K562 (cell line): ENCODE measurements around the gene INTS1. TPM values are rescaled to one million over a fixed set of nuclear protein-coding genes. Genes with fewer than 3 reads are reported as not detected.

Experiments used
- ATAC-seq: fragments of 200-7000 bp; cut with Tn5 transposase; 3 replicates; pipeline ENCODE4 v1.9.1; 2020; ENCODE audit warnings: moderate library complexity
- BruUV-seq: library from RNA; stranded (reverse); fragments of 400-500 nt; replicated peaks from 2 replicates; lab custom pipeline; 2021; lab: Mats Ljungman, UMichigan
- CTCF ChIA-PET: fragments of 300-600 bp; formaldehyde crosslinking; extraction: SDS; loops from one replicate; lab custom pipeline; 2021; ENCODE audit warnings: low intra/inter-chr PET ratio; lab: Yijun Ruan, JAX
- POLR2A ChIA-PET: fragments of 300-600, 350-650 bp; sonication (Branson Sonifier 250); formaldehyde crosslinking; extraction: SDS; loops from one replicate; lab custom pipeline; 2021; ENCODE audit warnings: antibody characterized with exemption, inconsistent platforms; lab: Yijun Ruan, JAX
- DNase-seq, 4 experiments: peaks; one replicate each; pipeline versions ENCODE4 v3.0.0 to v3.0.0-alpha.2; 2011 to 2018; ENCODE audit warnings: low spot score in 3 of 4, mixed read lengths in 3 of 4; ENCODE audit errors: extremely low read depth in 1 of 4
- FAIRE-seq: peaks from 2 replicates; lab custom pipeline; 2011; peaks lifted over from hg19 to GRCh38; lab: Jason Lieb, UNC
- H2AFZ ChIP-seq: 2 replicates; pipeline ENCODE4 v1.6.0; 2011; ENCODE audit warnings: low read depth, low read length, control low read depth, inconsistent platforms
- H3K27ac ChIP-seq: fragments of 200-600 bp; 3 replicates; pipeline ENCODE4 v1.8.0; 2011; ENCODE audit warnings: low read depth, mild to moderate bottlenecking, control low read depth, inconsistent platforms, low read length, moderate library complexity, mixed read lengths; ENCODE audit errors: extremely low read depth
- H3K27me3 ChIP-seq, 2 experiments: fragments of 300-600 bp in 1 of 2; 2 replicates in 1 of 2; 3 replicates in 1 of 2; pipeline versions ENCODE4 v1.6.0 to v1.8.0; 2011; ENCODE audit warnings: inconsistent platforms in 2 of 2, low read length in 2 of 2, mild to moderate bottlenecking in 1 of 2, mixed read lengths in 1 of 2, moderate library complexity in 1 of 2; ENCODE audit not compliant: control insufficient read depth in 2 of 2, insufficient read depth in 2 of 2
- H3K36me3 ChIP-seq: fragments of 300-600 bp; 3 replicates; pipeline ENCODE4 v1.8.0; 2011; ENCODE audit warnings: mild to moderate bottlenecking, low read length, inconsistent platforms; ENCODE audit not compliant: control insufficient read depth, insufficient read depth
- H3K4me1 ChIP-seq, 2 experiments: fragments of 200-600 bp in 1 of 2; replicated peaks in 1 of 2; 2 replicates in 1 of 2; 3 replicates in 1 of 2; pipeline versions ENCODE4 v1.5.1 to v1.8.0; 2011; ENCODE audit warnings: inconsistent platforms in 2 of 2, low read length in 2 of 2, mild to moderate bottlenecking in 1 of 2, mixed read lengths in 1 of 2, moderate library complexity in 1 of 2; ENCODE audit not compliant: control insufficient read depth in 2 of 2, insufficient read depth in 2 of 2
- H3K4me2 ChIP-seq: 2 replicates; pipeline ENCODE4 v1.6.1; 2011; ENCODE audit warnings: low read length, control low read depth, inconsistent platforms, mixed read lengths; ENCODE audit not compliant: insufficient read depth
- H3K4me3 ChIP-seq: fragments of 200-600 bp; sonication (generic), shearing (Covaris generic); 2 replicates; pipeline ENCODE4 v1.5.1; 2016; ENCODE audit warnings: control low read depth, inconsistent platforms
- H3K79me2 ChIP-seq: fragments of 200-600 bp; 3 replicates; pipeline ENCODE4 v1.8.0; 2011; ENCODE audit warnings: low read length, inconsistent platforms; ENCODE audit not compliant: control insufficient read depth, insufficient read depth
- H3K9ac ChIP-seq, 2 experiments: 2 replicates each; pipeline versions ENCODE4 v1.6.0 to v1.6.1; 2011; ENCODE audit warnings: low read depth in 2 of 2, low read length in 2 of 2, control low read depth in 1 of 2, inconsistent platforms in 1 of 2, mild to moderate bottlenecking in 1 of 2, mixed read lengths in 1 of 2; ENCODE audit not compliant: insufficient read depth in 1 of 2
- H3K9me1 ChIP-seq: one replicate; pipeline ENCODE4 v1.6.0; 2011; ENCODE audit warnings: inconsistent platforms, mild to moderate bottlenecking, low read length, moderate library complexity; ENCODE audit not compliant: control insufficient read depth, insufficient read depth
- H3K9me3 ChIP-seq: replicated peaks from 2 replicates; pipeline ENCODE4 v1.5.1; 2011; ENCODE audit warnings: low read depth, low read length, inconsistent platforms; ENCODE audit not compliant: control insufficient read depth, insufficient read depth
- H4K20me1 ChIP-seq: replicated peaks from 2 replicates; pipeline ENCODE4 v1.6.1; 2011; ENCODE audit warnings: low read length, inconsistent platforms, mixed read lengths; ENCODE audit not compliant: control insufficient read depth, insufficient read depth
- AFF1 ChIP-seq, 2 experiments: fragments of 450-650 bp; IDR thresholded peaks; 2 replicates each; pipeline ENCODE4 v1.6.1; 2018; ENCODE audit warnings: mild to moderate bottlenecking in 2 of 2, low read depth in 1 of 2; ENCODE audit not compliant: partially characterized antibody in 2 of 2
- CTBP1 ChIP-seq: fragments of 450-650 bp; IDR thresholded peaks from 2 replicates; pipeline ENCODE4 v1.6.1; 2016; ENCODE audit warnings: borderline replicate concordance
- DPF2 ChIP-seq: fragments of 450-650 bp; IDR thresholded peaks from 2 replicates; pipeline ENCODE4 v1.6.1; 2016
- FOXJ3 ChIP-seq: sonication (generic); formaldehyde crosslinking; IDR thresholded peaks from 2 replicates; pipeline ENCODE4 v1.4.0; 2020; ENCODE audit warnings: mild to moderate bottlenecking, missing genetic modification reagents
- HDAC2 ChIP-seq: fragments of 450-650 bp; IDR thresholded peaks from 2 replicates; pipeline ENCODE4 v1.6.1; 2016; ENCODE audit warnings: mild to moderate bottlenecking
- NCOA6 ChIP-seq: fragments of 450-650 bp; IDR thresholded peaks from 2 replicates; pipeline ENCODE4 v1.6.1; 2017; ENCODE audit warnings: mild to moderate bottlenecking
- NFE2 ChIP-seq: IDR thresholded peaks from 2 replicates; pipeline ENCODE4 v1.6.1; 2014; ENCODE audit warnings: antibody characterized with exemption, low read depth
- POLR2H ChIP-seq: IDR thresholded peaks from 2 replicates; pipeline ENCODE4 v1.6.1; 2016; ENCODE audit warnings: missing genetic modification characterization, low read depth, mild to moderate bottlenecking, control low read depth, missing compliant biosample characterization, moderate library complexity
- RBM14 ChIP-seq: fragments of 200-400 bp; formaldehyde crosslinking; IDR thresholded peaks from 2 replicates; pipeline ENCODE4 v1.6.1; 2018; ENCODE audit warnings: low read depth, mild to moderate bottlenecking, low read length, moderate library complexity, borderline replicate concordance; ENCODE audit not compliant: insufficient read depth
- SETDB1 ChIP-seq: IDR thresholded peaks from one replicate; pipeline ENCODE4 v1.6.1; 2012; ENCODE audit warnings: low read length, control low read depth, inconsistent platforms
- SNAPC5 ChIP-seq: fragments of 250-450 bp; sonication (Bioruptor Pico); IDR thresholded peaks from 2 replicates; pipeline ENCODE4 v1.8.0; 2021; ENCODE audit warnings: moderate library complexity, mild to moderate bottlenecking, inconsistent platforms
- SNIP1 ChIP-seq: fragments of 450-650 bp; IDR thresholded peaks from 2 replicates; pipeline ENCODE4 v1.7.1; 2017; ENCODE audit warnings: low read depth, mild to moderate bottlenecking
- TAF7 ChIP-seq: fragments of 450-650 bp; IDR thresholded peaks from 2 replicates; pipeline ENCODE4 v1.6.1; 2016; ENCODE audit warnings: missing genetic modification characterization, missing compliant biosample characterization
- ZNF121 ChIP-seq: sonication (generic); formaldehyde crosslinking; conservative IDR thresholded peaks from 2 replicates; pipeline ENCODE4 v1.8.0; 2022; ENCODE audit warnings: missing genetic modification reagents
- ZNF398 ChIP-seq: fragments of 250-450 bp; sonication (Bioruptor Pico); IDR thresholded peaks from 2 replicates; pipeline ENCODE4 v1.8.0; 2021; ENCODE audit warnings: moderate library complexity, mild to moderate bottlenecking, inconsistent platforms
- ZNF586 ChIP-seq: fragments of 450-650 bp; formaldehyde crosslinking; conservative IDR thresholded peaks from 2 replicates; pipeline ENCODE4 v1.4.0; 2020; ENCODE audit warnings: mild to moderate bottlenecking, moderate library complexity
- ZNF589 ChIP-seq: fragments of 200-800 bp; sonication (Bioruptor generic); IDR thresholded peaks from 2 replicates; pipeline ENCODE4 v1.6.1; 2016; ENCODE audit warnings: low read depth, missing genetic modification characterization, missing compliant biosample characterization
- ZNF76 ChIP-seq: fragments of 250-450 bp; sonication (Bioruptor Pico); IDR thresholded peaks from 2 replicates; pipeline ENCODE4 v1.4.0; 2020; ENCODE audit warnings: mild to moderate bottlenecking, moderate library complexity, borderline replicate concordance
- WGBS: fragments of 100-300 bp; shearing (Covaris generic); methylation state at CpG from one replicate; pipeline ENCODE4 v1.1.6; 2016; ENCODE audit warnings: low coverage, mixed read lengths; ENCODE audit not compliant: insufficient coverage; ENCODE audit errors: missing lambda C conversion rate; 5-methylcytosine and 5-hydroxymethylcytosine counted together
- in situ Hi-C: fragments of 300-500 bp; cut with MboI; formaldehyde crosslinking; loops from 4 replicates; pipeline ENCODE4 v1.15.0; 2018; ENCODE audit warnings: inconsistent platforms, mixed read lengths
- intact Hi-C: fragments of 100-400 bp; cut with micrococcal nuclease; formaldehyde crosslinking; loops from 2 replicates; pipeline ENCODE4 v1.14.2; 2022
- polyA plus RNA-seq, 8 experiments: library from polyadenylated mRNA; depleted of rRNA in 4 of 8; stranded (reverse) in 5 of 8; unstranded in 3 of 8; fragments of >200 nt; fragmentation: Nextera tagmentation in 2 of 8; fragmentation: Illumina TruSeq in 1 of 8; extraction: Ambion mirVana in 2 of 8; extraction: Trizol in 1 of 8; gene quantifications; 2 replicates each; pipeline versions ENCODE4 v1.2.1 to v1.2.3, GENCODE V29; 2011 to 2014; ENCODE audit warnings: inconsistent platforms in 1 of 8, missing spikeins in 1 of 8
- total RNA-seq, 7 experiments: library from RNA; depleted of rRNA in 6 of 7; stranded (reverse); fragments of >200 nt in 6 of 7; fragmentation: Illumina TruSeq in 2 of 7; extraction: Trizol in 2 of 7; gene quantifications; 2 replicates each; pipeline versions ENCODE4 v1.2.1 to v1.2.3, GENCODE V29; 2011 to 2021; ENCODE audit warnings: low replicate concordance in 1 of 7

Gene INTS1
- total and polyA plus RNA-seq, 9 of the 15 experiments (the other 6 are each of a cell fraction or from before 2014, with no cell fraction given), result 0.34 to 119 (median 18.5) TPM

- no TSS peak for BruUV-seq
- Histone ChIP-seq H3K36me3 (no peaks in the 10 kb centered on the region), H3K9me3 (no peaks in the 10 kb centered on the region), H4K20me1 (no peaks in the 10 kb centered on the region), H2AFZ (no peak overlapping the region), H3K27me3 (peaks cover 0 to 18% of the 10 kb centered on the region in 2 experiments; a peak in 2 of 5 replicates), H3K9ac (no peak overlapping the region), H3K27ac (no peak overlapping the region), H3K79me2 (no peaks in the 10 kb centered on the region), H3K4me2 (no peak overlapping the region), H3K4me3 (no peak overlapping the region), H3K4me1 (peaks cover 0 to 76% of the 10 kb centered on the region in 2 experiments; a peak in 4 of 5 replicates), H3K9me1 (no peaks in the 10 kb centered on the region)
- no peak for DNase-seq
- CTCF ChIA-PET, result no interaction called here
- intact Hi-C loops (no loop called here), in situ Hi-C loops (no loop called here)
- WGBS, result 16% methylated on average over 31 of the region's 42 CpGs
- no peak for FAIRE-seq
- POLR2A ChIA-PET, result interaction anchor here (0.6 kb wide), 1 partner anchor 649 kb away, joined by 3 read pairs; no protein-coding TSS in a partner anchor
- TF ChIP-seq CTBP1 (no peak), NCOA6 (no peak), ZNF121 (no peak), TAF7 (no peak), ZNF586 (no peak), FOXJ3 (no peak), ZNF589 (CRISPR knock-in tag) (no peak), DPF2 (no peak), SNAPC5 (CRISPR knock-in tag) (no peak), AFF1 (IDR thresholded peaks at IDR 0.05; ENCODE audit: low read depth in 1 of 2, partially characterized antibody in 2 of 2) (no peak), SETDB1 (no peak), POLR2H (no peak), ZNF398 (no peak), SNIP1 (no peak), ZNF76 (CRISPR knock-in tag) (no peak), HDAC2 (no peak), RBM14 (no peak), NFE2 (no peak)
- no peak for ATAC-seq
Observed at GRCh38 chr7:1550005-1550845, 46.0 kb upstream of the INTS1 start.
